Left cardiac atrium (tissue), 4 donors: ENCODE measurements around the gene SASH3. TPM values are rescaled to one million over a fixed set of nuclear protein-coding genes. Genes with fewer than 3 reads are reported as not detected.

Experiments used
- ATAC-seq, 2 donors: fragments of 200-7000 bp; cut with Tn5 transposase; one replicate each; pipeline ENCODE4 v1.9.1; 2020; ENCODE audit warnings: mild to moderate bottlenecking in 2 of 2, moderate library complexity in 2 of 2
- DNase-seq: peaks from one replicate; pipeline ENCODE4 v3.0.0-alpha.2; 2020
- intact Hi-C, 2 donors: fragments of 100-400 bp; cut with DNase I; formaldehyde crosslinking; loops; one replicate each; pipeline versions ENCODE4 v1.14.1 to v1.15.1; 2022 to 2023
- total RNA-seq, 2 donors: library from RNA; stranded (reverse); fragmentation: NEBNext Ultra II Directional; extraction: Animal tissue kit (Norgen Biotek cat#: 25700); gene quantifications; one replicate each; pipeline ENCODE4 v1.2.1, GENCODE V29; 2021
- donor health status: DM: no; HTN: yes; CAD: no.
- donor health status: DM: no; HTN: yes; CAD: no; lungs with severe emphysema.
- donor health status: DM: yes; HTN: yes; CAD: no.
- donor health status: Dilated cardiomyopathy.

Gene SASH3
- total RNA-seq, 2 donors from 2014 or later = 5.8 to 9.2 TPM

DNA sequence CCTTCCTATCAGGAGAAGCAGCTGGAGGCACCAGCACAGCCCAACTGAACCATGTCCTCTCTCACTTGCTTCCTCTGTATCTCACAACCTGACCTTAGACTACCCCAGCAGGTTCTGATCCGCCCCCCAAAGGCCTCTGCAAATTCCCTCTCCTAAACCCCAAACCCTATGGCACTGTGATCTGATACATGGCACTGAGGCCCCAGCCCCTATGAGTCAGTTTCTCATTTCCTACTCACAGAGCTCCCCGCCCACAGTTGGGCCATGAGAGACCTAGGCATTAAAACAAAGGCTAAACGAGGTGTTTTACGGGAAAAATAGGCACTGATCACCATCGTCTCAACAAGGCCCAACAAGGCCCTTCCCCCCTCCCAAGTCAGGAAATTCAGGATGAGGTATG, 19.1 kb downstream of the SASH3 start:
- DNase-seq = no peak
- intact Hi-C loops = no loop called here

DNA sequence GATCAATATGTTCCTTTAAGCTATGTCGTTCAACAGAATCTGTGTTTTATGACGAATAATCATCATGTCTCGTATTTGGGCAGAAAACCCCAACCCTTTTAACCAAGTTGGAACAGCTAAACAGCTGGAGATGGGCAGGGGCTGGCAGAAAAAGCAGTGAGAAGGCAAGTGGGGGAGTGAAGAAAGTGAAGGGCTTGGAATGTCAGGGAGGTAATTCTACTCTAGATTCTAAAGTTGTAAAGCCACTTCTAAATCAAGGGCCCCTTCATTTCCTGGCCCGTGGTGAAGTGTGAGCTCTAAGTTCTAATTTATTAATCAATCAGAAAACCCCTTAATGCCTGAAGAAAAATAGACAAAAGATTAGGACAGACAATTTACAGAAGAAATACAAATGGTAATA, 20.4 kb downstream of the SASH3 start:
- DNase-seq = no peak
- ATAC-seq = no peak

More for the DNA sequence above, 19.1 kb downstream of the SASH3 start:
- no peak for ATAC-seq

DNA sequence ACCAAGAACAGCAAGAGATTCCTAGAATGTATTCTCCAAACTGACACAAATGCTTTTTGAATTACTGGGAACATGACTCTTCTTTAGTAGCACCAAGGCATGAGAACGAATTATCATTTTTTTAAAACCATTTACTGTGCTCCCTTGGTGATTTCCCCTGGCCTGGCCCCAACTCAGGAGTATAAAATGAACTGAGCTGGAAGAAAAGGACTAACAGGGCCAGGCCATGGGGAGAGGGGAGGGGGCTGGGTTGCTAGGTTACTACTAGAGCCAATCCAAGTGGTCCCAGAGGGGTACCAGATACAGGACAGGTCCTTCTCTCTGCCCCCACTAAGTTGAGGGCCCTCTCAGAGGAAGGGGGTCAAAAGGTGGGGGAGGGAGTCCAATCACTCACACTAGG, 23.1 kb downstream of the SASH3 start:
- no peak for ATAC-seq
- intact Hi-C loops = no loop called here
- DNase-seq = no peak

More for the DNA sequence above, 20.4 kb downstream of the SASH3 start:
- intact Hi-C loops = no loop called here

DNA sequence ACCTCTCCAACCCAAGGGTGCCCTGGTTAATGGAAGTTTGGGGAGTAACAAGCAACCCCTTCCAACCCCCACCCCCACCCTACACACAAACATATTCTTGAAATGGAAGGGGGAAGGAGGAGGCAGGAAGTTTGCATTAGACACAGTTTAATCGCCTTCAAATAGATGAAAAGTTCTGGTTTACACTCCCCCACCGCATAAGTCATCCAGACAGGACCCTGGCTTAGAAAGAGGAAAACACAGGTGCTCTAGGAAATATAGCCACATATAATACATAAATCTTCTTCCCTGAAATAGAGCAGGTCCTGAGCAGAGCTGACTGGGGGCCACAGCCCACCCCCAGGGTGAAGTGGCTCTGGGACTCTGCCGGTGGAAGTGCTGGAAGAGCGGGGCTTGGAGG, 25.1 kb downstream of the SASH3 start:
- DNase-seq = no peak
- ATAC-seq = no peak
- intact Hi-C loops = no loop called here

DNA sequence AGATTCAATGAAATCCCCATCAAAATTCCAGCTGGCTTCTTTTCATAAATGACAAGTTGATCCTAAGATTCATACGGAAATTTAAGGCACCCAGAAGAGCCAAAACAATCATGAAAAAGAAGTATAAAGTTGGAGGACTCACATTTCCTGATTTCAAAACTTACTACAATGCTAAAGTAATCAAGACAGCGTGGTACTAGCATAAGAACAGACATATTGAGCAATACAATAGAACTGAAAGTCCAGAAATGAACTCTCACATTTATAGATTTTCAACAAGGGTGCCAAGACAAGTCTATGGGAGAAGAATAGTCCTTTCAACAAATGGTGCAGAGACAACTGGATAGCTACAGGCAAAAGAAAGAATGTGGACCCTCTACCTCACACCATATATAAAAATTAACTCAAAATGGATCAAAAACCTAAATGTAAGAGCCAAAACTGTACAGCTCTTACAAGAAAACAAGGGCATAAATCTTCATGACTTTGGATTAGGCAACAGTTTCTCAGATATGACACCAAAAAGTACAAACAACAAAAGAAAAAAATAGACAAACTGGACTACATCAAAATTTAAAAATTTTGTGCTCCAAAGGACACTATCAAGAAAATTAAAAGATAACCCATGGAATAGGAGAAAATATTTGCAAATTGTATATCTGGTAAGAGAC, 28.5 kb downstream of the SASH3 start:
- DNase-seq (no peak), ATAC-seq (no peak)
- intact Hi-C loops = no loop called here

GRCh38 chrX:129808829-129809796, 29.4 kb downstream of the SASH3 start:
- ATAC-seq (no peak), DNase-seq (no peak)
- intact Hi-C loops = no loop called here

DNA sequence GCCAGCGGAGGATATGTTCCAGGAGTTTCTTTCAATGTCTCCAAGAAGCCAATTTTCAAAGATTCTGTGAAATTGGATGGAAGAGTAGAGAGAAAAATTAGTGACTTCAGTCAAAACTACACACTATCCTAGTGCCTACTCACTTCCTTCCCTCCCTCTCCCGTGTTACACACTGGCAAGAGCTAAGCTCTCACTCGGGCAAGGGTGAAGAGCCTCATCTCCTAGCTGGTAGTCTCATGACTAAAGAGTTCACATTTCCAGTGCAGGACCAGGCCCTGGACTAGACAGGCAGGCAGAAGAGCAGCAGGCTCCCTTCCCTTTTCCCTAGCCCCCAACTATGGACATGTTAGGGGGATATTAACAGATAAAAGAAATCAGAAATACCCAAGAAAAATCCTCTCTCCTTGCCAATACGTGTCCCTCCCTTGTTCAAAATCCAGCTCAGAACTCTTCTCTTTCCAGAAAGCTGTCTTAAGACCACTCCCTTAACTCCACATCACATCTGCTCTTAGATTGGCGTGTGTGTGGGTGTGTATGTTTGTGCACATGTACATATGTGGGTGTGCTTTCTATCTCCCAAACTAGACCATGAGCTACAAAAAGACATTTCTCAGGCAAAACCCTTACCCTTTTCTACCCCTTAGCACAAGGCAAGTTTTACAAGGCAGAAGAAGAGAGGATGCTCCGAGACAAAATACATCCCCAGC, 34.1 kb downstream of the SASH3 start:
- DNase-seq (no peak), ATAC-seq (no peak)
- intact Hi-C loops = no loop called here

DNA sequence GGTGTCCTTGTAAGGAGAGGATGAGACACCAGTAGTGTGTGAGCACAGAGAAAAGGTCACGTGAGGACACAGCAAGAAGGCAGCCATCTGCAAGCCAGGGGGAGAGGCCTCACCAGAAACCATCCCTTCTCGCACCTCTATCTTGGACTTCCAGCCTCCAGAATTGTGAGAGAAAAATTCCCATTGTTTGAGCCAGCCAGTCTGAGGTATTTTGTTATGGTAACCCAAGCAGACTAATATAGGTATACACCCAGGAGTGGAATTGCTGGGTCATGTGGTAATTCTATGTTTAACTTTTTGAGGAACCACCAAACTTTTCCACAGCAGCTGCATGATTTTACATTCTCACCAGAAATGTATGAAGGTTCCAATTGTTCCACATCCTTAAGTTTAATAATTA, 38.4 kb downstream of the SASH3 start:
- intact Hi-C loops = no loop called here
- ATAC-seq (no peak), DNase-seq (no peak)

DNA sequence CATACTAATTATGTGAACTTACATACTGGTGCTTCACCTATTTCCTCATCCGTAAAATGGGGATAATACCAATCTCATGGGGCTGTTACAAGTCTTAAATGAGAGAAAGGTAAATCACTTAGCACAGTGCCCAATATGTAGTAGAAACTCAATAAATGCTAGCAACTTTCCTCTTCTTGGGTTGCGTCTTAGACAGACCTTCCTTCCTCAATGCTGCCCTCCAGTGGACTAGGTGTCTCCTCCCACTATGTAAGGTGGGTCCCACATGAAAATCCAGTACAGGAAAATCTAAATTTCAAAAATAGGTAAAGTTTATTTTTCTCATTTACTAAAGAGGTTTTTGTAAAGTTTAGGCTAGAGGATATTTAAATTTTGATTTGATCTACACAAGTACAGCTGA, 43.4 kb downstream of the SASH3 start:
- intact Hi-C loops = no loop called here
- ATAC-seq = no peak
- no peak for DNase-seq

- intact Hi-C loops = no loop called here
Observed at GRCh38 chrX:129823522-129823921, 43.8 kb downstream of the SASH3 start.

GRCh38 chrX:129824620-129825019, 44.9 kb downstream of the SASH3 start:
- intact Hi-C loops = no loop called here
- DNase-seq = no peak
- no peak for ATAC-seq

More at GRCh38 chrX:129823522-129823921, 43.8 kb downstream of the SASH3 start:
- ATAC-seq = no peak
- no peak for DNase-seq

- DNase-seq (no peak), ATAC-seq (no peak)
- intact Hi-C loops = no loop called here
Observed at GRCh38 chrX:129825746-129826505, 46.2 kb downstream of the SASH3 start.

DNA sequence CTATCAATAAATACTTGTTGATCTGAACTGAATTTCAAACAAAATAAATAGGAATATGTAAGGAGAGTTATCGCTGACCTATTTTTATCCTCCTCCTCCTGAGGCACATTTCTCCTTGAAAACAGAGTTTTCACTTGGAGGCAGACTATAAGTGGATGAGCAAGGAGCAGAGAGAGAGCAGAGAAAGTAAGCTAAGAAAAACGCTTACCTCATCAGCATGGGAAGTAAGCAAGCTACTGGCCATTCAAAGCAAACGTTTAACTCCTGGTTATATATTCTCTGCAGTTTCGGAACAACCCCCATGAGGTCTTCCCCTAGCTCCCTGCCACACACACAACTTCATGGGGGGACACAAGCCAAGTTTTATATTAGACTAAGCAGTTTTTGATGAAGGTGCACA, 50.7 kb downstream of the SASH3 start:
- ATAC-seq = no peak
- no peak for DNase-seq
- intact Hi-C loops = no loop called here

DNA sequence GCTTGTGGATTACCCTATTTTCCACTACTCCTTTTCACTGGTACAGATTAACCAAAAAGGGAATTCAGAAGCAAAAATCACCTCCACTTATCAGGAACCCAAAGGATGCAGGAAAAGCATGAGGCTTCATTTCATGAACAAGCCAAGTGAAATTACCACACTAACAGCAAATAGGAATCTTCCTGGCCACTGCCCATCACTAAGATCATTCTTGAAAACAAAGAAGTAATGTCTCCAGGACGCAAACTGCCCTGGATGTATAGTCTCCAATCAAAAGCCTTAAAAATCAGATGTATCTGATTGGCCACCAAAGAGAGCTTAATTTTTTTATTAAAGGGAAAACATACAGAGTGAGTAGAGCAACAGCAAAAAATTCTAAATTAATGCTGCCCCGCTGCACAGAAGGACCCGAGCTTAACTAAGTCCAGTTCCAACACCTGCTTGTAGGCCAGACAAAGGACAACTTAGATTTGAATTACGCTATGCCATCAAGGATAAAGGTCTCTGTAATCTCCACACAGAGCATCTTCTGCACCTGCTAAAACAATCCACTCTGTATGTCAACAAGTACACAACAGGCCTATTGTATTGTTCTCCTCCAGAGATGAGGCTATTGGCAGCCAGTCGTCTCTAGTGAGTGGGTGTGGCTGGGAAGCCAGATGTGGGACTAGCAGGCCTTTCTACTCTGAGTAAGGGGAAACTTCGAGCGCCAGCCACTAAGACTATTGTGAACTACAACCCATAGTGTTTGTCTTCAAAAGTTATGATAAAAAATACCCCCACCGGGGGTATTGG, 51.5 kb downstream of the SASH3 start:
- DNase-seq (no peak), ATAC-seq (peak in 1 of 2 donors; percentile 34)
- intact Hi-C loops = no loop called here

DNA sequence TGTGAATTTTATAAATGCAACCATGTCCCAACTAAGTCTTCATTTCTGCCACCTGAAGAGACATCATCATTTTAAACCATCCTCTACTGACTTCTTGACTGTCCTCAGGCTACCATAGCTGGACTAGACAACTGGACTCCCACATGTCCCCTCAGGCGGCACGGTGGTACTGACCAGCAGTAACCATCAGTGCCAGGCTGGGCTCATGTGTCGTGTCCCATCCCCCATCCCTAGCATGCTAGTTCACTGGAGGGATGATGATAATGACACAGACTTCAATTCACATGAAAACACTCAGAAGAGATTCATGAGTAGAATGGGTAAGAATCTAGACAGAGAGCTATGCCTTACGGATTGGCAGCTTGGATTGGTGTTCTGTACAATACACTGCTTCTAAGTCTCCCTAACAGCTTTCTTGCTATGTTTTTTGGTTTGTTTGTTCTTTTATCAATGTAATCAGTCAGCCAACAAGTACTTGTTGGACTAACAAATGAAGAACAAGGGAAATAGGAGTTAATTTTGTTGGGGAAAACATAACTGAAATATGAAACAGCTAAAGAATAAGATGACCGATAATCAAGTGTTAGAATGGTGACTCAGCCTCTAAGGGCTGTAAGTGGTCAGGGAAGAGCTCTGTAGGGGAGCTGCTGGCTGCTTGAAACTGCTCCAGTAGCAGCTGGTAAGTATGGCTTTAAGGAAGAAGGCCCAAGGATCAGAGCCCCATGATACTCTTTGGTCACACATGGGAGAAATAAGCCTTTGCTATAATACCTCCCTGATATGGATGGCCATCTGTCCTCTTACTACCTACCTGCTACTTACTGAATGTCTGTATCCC, 53.6 kb downstream of the SASH3 start:
- DNase-seq = no peak
- intact Hi-C loops = no loop called here
- ATAC-seq = peak in 1 of 2 donors; percentile 68

- no peak for DNase-seq
- intact Hi-C loops = no loop called here
- ATAC-seq = no peak
Observed at GRCh38 chrX:129836827-129837226, 57.1 kb downstream of the SASH3 start.

- DNase-seq = no peak
- intact Hi-C loops = no loop called here
- ATAC-seq = no peak
Observed at GRCh38 chrX:129840344-129840743, 60.6 kb downstream of the SASH3 start.
